OCI-LY3 (cell line): Measurements from ENCODE around the gene SMIM3.

Source experiments
- CTCF ChIP-seq: fragments of 200-600, 300-600 bp; sonication (generic); IDR thresholded peaks from 2 replicates; pipeline ENCODE4 v1.5.1; 2014; ENCODE audit warnings: antibody characterized with exemption, low read length, low read depth
- EZH2phosphoT487 ChIP-seq: fragments of 200-600 bp; shearing (Covaris generic); IDR thresholded peaks from 2 replicates; pipeline ENCODE4 v1.6.1; 2018; ENCODE audit warnings: antibody characterized with exemption, mixed run types, low read depth

GRCh38 chr5:150738862-150739261 is 39.7 kb upstream of the SMIM3 start:
- TF ChIP-seq CTCF (no peak), EZH2phosphoT487 (no peak)
